Measurements from ENCODE around the gene FASN.

FASN gene

GRCh38 chr17:82098169-82098938 lies at the start of gene FASN:
TSS of gene FASN (minus strand) at chr17:82098236. CDS start at chr17:82096445, 1,791 bp downstream.
- Histone ChIP-seq H3K9me2 (replicated peaks; ENCODE audit: low read depth, low read length) (no peaks in the 10 kb centered on the region), H4K20me1 (ENCODE audit: insufficient read depth, low read length, poor library complexity, severe bottlenecking) (peaks cover 37% of the 10 kb centered on the region), H3F3A (ENCODE audit: low read depth) (no peaks in the 10 kb centered on the region), H3K79me2 (ENCODE audit: insufficient read depth, low read length) (peaks cover 57% of the 10 kb centered on the region), H3K27me3 (ENCODE audit: insufficient read depth, low read length, poor library complexity, severe bottlenecking) (no peaks in the 10 kb centered on the region), H3K9me3 (ENCODE audit: insufficient read depth, low read depth, low read length) (no peaks in the 10 kb centered on the region), H3K36me3 (ENCODE audit: insufficient read depth, low read length) (peaks cover 20% of the 10 kb centered on the region; the same call in 1 of the 2 replicates), H3K4me2 (ENCODE audit: low read depth, low read length, poor library complexity, severe bottlenecking) (peak within 1 kb of the TSS; percentile 96), H2AFZ (ENCODE audit: low read length) (peak within 1 kb of the TSS; percentile 93; the same call in 1 of the 2 replicates), H3K4me3 (ENCODE audit: low read length, poor library complexity, severe bottlenecking) (peak within 1 kb of the TSS; percentile 94), H3K4me1 (ENCODE audit: insufficient read depth, low read length, poor library complexity, severe bottlenecking) (peaks cover 24% of the 10 kb centered on the region), H3K9ac (ENCODE audit: low read depth, low read length, poor library complexity, severe bottlenecking) (peak within 1 kb of the TSS; percentile 95)
- TF ChIP-seq CTCF (conservative IDR thresholded peaks at IDR 0.05; ENCODE audit: low read length) (peak; percentile 32), EZH2phosphoT487 (IDR thresholded peaks at IDR 0.05; ENCODE audit: borderline replicate concordance) (no peak)

- Histone ChIP-seq H3K36me3 (ENCODE audit: insufficient read depth, low read length) (peaks cover 16% of the 10 kb centered on the region; the same call in 1 of the 2 replicates), H3K9me2 (replicated peaks; ENCODE audit: low read depth, low read length) (no peaks in the 10 kb centered on the region), H3F3A (ENCODE audit: low read depth) (0 out of 2 replicates have a peak, but pooled peaks cover 4% of the 10 kb centered on the region), H3K4me1 (ENCODE audit: insufficient read depth, low read length, poor library complexity, severe bottlenecking) (no peaks in the 10 kb centered on the region), H3K79me2 (ENCODE audit: insufficient read depth, low read length) (peaks cover 10% of the 10 kb centered on the region; the same call in 1 of the 2 replicates), H3K4me2 (ENCODE audit: low read depth, low read length, poor library complexity, severe bottlenecking) (no peak overlapping the region), H3K4me3 (ENCODE audit: low read length, poor library complexity, severe bottlenecking) (no peak overlapping the region), H3K9me3 (ENCODE audit: insufficient read depth, low read depth, low read length) (no peaks in the 10 kb centered on the region), H2AFZ (ENCODE audit: low read length) (no peak overlapping the region), H3K27me3 (ENCODE audit: insufficient read depth, low read length, poor library complexity, severe bottlenecking) (no peaks in the 10 kb centered on the region), H3K9ac (ENCODE audit: low read depth, low read length, poor library complexity, severe bottlenecking) (no peak overlapping the region), H4K20me1 (ENCODE audit: insufficient read depth, low read length, poor library complexity, severe bottlenecking) (no peaks in the 10 kb centered on the region)
- TF ChIP-seq EZH2phosphoT487 (IDR thresholded peaks at IDR 0.05; ENCODE audit: borderline replicate concordance) (no peak), CTCF (conservative IDR thresholded peaks at IDR 0.05; ENCODE audit: low read length) (no peak)
Observed at GRCh38 chr17:82146663-82147654, 48.9 kb upstream of the FASN start.

- Histone ChIP-seq H3K36me3 (ENCODE audit: insufficient read depth, low read length) (peaks cover 16% of the 10 kb centered on the region; the same call in 1 of the 2 replicates), H4K20me1 (ENCODE audit: insufficient read depth, low read length, poor library complexity, severe bottlenecking) (no peaks in the 10 kb centered on the region), H3K9ac (ENCODE audit: low read depth, low read length, poor library complexity, severe bottlenecking) (no peak overlapping the region), H3K4me1 (ENCODE audit: insufficient read depth, low read length, poor library complexity, severe bottlenecking) (no peaks in the 10 kb centered on the region), H3K4me2 (ENCODE audit: low read depth, low read length, poor library complexity, severe bottlenecking) (no peak overlapping the region), H3K79me2 (ENCODE audit: insufficient read depth, low read length) (peaks cover 5% of the 10 kb centered on the region; the same call in 1 of the 2 replicates), H3K9me2 (replicated peaks; ENCODE audit: low read depth, low read length) (no peaks in the 10 kb centered on the region), H3K4me3 (ENCODE audit: low read length, poor library complexity, severe bottlenecking) (no peak overlapping the region), H2AFZ (ENCODE audit: low read length) (no peak overlapping the region), H3K9me3 (ENCODE audit: insufficient read depth, low read depth, low read length) (no peaks in the 10 kb centered on the region), H3K27me3 (ENCODE audit: insufficient read depth, low read length, poor library complexity, severe bottlenecking) (no peaks in the 10 kb centered on the region), H3F3A (ENCODE audit: low read depth) (no peaks in the 10 kb centered on the region)
- TF ChIP-seq CTCF (conservative IDR thresholded peaks at IDR 0.05; ENCODE audit: low read length) = no peak
- TF ChIP-seq EZH2phosphoT487 (IDR thresholded peaks at IDR 0.05; ENCODE audit: borderline replicate concordance) = no peak
Observed at GRCh38 chr17:82145550-82146155, 47.6 kb upstream of the FASN start.
